ENCODE measurements around the gene INAFM1.
A peak's percentile ranks its signal among the peaks of the same experiment; 100 is the strongest.

The INAFM1 gene

DNA sequence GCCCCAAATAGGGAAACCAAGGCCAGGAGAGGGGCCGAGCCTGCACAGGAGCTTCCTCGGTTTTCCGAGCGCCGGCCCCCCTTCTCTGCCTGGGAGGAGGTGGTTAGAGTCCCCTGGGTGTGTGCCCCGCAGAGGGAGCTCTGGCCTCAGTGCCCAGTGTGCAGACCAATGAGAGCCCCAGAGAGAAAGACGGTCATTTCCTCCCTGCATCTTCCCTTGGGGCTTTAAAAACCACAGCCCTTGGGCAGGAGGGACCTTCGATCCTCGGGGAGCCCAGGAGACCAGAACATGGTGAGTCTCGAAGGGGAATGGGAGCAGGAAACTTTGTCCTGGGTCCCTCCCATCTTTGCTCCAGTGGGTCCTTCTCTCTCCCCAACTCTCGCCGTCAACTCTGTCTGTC, 34.9 kb downstream of the INAFM1 start, which contains the start of gene C5AR1:
TSS of gene C5AR1 (plus strand) at position 254 of the 400 bp plus-strand sequence. CDS start at position 289, 35 bp downstream.
- no peak for FAIRE-seq
- DNase-seq (ENCODE audit: low spot score), result no peak

DNA sequence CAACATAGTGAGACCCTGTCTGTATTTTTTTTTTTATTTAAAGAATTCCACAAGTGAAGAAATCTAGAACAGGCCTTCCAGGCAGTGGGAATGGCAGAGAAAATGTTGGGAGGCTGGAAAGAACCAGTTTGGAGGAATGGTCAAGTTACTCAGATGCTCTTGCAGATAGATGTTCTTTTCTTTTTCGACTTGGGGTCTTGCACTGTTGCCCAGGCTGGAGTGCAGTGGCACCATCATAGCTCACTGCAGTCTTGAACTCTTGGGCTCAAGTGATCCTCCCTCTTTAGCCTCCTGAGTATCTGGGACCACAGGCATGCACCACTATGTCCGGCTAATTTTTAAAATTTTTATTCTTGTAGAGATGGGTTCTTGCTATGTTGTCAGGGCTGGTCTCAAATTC, 35.6 kb downstream of the INAFM1 start:
- DNase-seq (ENCODE audit: low spot score) (no peak), FAIRE-seq (no peak)

DNA sequence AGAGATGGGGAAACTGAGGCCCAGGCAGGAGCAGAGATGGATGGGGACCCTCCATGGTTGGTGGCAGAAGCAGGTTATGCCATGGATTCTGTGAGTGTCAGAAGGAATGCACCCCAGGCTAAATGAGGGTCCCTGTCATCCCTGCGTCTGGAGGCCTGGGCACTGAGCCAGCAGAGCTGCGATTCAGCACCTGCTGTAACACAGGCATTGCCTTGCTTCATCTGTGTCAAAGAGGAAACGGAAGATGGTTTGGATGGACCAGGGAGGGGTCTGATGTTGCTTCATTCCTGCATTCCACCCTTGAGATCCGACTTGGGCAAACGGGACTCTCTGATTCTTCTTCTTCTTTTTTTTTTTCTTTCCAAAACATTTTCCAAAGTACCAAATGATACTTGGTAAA, 36.1 kb downstream of the INAFM1 start:
- FAIRE-seq, result no peak
- DNase-seq (ENCODE audit: low spot score), result no peak

DNA sequence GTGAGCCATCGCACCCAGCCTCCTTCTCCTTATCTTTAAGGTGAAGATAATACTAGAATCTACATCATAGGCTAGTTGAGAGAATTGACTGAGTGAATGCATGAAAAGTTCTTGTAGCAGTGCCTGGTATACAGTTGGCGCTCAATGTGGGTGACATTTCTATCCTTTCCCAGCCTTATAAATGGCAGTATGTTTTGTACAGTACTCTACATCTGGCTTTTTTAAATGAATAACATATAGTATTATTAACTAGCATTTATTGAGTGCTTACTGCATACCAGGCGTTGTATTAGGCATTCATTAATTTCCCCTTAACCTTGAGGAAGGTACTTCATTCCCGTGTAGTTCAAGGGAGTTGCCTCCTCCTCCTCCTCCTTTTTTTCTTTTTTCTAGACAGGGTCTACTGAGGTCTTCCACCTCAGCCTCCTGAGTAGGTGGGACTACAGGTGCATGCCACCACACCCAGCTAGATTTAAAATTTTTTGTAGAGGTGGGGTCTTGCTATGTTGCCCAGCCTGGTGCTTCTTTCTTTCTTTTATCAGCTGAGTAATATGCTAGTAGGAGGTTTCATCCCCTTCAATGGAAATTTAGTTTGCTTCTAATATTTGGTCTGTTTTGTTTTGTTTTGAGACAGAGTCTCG, 37.8 kb downstream of the INAFM1 start:
- DNase-seq (ENCODE audit: low spot score) (no peak), FAIRE-seq (no peak)

DNA sequence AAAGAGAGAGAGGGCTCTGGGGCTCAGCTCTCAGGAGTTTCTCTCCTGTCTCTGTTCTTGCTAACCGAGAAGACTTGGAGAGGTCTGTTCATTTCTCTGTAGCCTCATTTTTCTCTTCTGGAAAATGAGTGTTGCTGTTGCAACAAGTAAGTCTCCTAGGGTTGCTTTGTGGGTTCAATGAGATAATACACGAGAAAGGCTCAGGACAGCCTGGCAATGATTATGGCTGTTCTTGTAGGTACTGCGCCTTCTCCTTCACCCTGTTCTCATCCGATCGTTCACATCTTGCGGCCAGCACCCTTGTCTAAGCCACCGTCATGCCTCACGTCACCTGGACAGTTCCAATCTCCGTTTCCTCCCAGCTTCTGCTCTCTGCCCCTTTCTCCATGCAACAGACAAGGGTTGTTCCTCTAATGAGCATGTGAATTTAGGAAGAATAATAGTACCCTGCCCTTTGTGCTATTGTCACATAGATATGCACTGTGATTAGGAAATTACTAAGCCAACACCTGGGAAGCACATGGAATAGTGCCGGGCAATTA, 39.1 kb downstream of the INAFM1 start:
- FAIRE-seq (no peak), DNase-seq (ENCODE audit: low spot score) (no peak)

DNA sequence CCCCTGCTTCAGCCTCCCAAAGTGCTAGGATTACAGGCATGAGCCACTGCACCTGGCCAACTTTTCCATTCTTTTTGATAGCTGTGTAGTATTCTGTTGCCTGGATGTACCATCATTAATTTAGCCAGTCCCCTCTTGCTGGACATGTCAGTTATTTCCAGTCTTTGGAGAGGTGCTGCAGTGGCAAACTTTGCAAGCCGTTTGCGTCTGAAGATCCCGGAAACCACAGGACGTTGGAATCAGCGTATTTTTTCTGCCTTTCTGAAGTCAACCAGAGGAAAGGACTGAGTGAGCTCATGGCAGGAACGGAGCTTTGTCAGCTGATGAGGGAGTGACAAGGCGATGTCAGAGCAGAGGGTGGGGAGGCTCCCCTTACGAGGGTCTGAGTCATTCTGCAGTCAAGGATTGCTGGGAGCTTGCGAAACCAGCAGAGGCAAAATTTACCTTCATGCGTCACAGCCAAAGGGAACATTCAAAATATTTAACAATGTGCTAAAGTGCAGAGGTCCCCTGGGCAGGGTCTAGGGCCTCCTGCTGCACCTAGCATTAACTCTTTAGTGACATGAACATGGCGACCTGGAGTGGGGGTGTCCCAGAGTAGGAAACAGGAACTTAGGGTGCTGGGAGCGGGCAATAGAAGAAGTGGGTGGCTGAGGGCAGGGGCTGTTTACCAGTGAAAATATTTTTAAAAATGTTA, 40.6 kb downstream of the INAFM1 start:
- FAIRE-seq (peak; percentile 7), DNase-seq (ENCODE audit: low spot score) (peak; percentile 77)

DNA sequence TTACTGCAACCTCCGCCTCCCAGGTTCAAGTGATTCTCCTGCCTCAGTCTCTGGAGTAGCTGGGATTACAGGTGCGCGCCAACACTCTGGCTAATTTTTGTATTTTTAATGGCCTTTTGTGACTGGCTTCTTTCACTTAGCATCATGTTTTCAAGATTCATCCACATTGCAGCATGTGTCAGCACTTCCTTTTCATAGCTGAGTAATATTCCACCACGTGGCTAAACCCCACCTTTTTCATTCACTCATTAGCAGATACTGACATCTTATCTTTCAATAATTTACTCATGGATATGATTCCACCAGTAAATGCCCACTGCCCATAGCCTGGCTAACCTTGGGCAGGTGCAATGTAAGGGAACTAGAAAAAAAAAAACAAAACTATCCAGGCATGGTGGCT, 41.8 kb downstream of the INAFM1 start:
- FAIRE-seq (no peak), DNase-seq (ENCODE audit: low spot score) (no peak)

DNA sequence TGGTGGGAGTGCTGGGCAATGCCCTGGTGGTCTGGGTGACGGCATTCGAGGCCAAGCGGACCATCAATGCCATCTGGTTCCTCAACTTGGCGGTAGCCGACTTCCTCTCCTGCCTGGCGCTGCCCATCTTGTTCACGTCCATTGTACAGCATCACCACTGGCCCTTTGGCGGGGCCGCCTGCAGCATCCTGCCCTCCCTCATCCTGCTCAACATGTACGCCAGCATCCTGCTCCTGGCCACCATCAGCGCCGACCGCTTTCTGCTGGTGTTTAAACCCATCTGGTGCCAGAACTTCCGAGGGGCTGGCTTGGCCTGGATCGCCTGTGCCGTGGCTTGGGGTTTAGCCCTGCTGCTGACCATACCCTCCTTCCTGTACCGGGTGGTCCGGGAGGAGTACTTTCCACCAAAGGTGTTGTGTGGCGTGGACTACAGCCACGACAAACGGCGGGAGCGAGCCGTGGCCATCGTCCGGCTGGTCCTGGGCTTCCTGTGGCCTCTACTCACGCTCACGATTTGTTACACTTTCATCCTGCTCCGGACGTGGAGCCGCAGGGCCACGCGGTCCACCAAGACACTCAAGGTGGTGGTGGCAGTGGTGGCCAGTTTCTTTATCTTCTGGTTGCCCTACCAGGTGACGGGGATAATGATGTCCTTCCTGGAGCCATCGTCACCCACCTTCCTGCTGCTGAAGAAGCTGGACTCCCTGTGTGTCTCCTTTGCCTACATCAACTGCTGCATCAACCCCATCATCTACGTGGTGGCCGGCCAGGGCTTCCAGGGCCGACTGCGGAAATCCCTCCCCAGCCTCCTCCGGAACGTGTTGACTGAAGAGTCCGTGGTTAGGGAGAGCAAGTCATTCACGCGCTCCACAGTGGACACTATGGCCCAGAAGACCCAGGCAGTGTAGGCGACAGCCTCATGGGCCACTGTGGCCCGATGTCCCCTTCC, 45.5 kb downstream of the INAFM1 start:
- FAIRE-seq, result no peak
- DNase-seq (ENCODE audit: low spot score), result no peak

DNA sequence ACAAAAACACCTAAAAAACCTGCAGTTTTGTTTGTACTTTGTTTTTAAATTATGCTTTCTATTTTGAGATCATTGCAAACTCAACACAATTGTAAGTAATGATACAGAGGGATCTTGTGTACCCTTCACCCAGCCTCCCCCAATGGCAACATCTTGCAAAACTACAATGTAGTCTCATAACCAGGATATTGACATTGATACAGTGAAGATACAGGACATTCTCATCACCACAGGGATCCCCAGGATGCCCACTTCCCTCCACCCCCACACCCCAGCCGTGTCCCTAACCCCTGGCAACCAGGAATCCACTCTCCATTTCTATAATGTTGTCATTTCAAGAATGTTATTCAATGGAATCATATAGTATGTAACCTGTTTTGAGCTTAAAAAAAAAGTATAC, 46.9 kb downstream of the INAFM1 start:
- FAIRE-seq (no peak), DNase-seq (ENCODE audit: low spot score) (no peak)

DNA sequence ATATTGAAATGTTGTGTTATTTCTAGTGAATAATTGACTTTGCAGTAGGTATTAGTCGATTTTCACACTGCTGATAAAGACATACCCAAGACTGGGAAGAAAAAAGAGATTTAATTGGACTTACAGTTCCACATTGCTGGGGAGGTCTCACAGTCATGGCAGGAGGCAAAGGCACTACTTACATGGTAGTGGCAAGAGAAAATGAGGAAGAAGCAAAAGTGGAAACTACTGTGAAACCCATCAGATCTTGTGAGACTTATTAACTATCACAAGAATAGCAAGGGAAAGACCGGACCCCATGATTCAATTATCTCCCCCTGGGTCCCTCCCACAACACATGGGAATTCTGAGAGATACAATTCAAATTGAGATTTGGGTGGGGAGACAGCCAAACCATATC, 47.4 kb downstream of the INAFM1 start:
- FAIRE-seq, result no peak
- no peak for DNase-seq (ENCODE audit: low spot score)

DNA sequence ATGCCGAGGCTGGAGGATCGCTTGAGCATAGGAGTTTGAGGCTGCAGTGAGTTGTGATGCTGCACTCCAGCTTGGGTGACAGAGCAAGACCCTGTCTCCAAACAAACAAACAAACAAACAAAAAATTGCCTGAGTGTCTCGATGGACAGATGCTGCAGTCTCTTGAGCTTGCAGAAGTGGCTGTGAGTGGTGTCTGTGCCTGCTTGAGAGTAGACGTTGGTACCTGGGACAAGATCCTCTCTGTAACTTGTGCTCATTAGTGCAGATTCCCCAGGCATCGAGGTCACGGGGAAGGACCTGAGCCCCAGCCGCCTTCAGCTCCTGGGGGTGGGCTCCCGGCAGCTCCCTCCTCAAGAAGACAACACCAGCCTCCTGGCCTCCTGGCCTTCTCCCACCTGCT, 48.7 kb downstream of the INAFM1 start:
- FAIRE-seq (no peak), DNase-seq (ENCODE audit: low spot score) (no peak)

DNA sequence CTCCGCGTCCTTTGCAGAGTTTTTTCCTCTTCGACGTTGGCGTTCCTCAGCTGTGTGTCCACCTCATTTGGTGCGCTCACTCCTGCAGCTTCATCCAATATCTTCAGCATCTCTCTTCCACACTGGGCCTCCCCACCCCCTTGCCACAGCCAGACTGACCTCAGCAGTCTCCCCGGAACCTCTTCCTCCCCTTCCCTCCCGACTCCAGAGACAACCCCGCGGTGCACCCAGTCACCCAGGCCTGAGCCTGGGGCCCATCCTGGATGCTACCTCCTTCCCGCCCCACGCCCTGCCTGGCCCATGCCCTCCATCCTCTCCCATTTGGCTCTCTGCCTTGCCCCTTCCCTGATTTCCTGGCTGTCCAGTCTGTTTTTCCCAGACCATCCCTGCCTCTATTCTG, 49.2 kb downstream of the INAFM1 start:
- no peak for DNase-seq (ENCODE audit: low spot score)
- FAIRE-seq, result no peak

DNA sequence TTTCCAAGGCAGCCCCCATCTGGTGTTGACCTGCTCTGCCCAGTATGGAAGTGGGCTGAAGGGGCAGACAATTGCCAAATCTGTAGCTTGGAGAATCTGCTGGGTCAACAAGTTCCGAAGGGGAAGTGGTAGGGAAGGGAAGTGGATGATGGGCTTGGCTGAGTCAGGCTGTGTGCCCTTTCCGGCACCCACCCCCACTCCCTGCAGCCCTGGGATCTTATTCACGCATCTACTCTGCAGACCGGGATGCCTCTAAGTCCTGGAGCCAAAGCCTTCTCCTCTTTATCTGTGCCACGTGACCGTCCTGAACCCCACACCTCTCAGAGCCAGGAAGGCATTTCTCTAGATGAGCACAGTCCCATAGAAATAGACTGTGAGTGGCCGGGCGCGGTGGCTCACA, 49.8 kb downstream of the INAFM1 start:
- DNase-seq (ENCODE audit: low spot score), result no peak
- no peak for FAIRE-seq
